ENCODE data around the gene KRT73. TPM values are rescaled to one million over a fixed set of nuclear protein-coding genes. Genes with fewer than 3 reads are reported as not detected.
A peak's percentile ranks its signal among the peaks of the same experiment; 100 is the strongest.

KRT73 gene
- total RNA-seq, 1 experiment from 2014 or later: not detected

DNA sequence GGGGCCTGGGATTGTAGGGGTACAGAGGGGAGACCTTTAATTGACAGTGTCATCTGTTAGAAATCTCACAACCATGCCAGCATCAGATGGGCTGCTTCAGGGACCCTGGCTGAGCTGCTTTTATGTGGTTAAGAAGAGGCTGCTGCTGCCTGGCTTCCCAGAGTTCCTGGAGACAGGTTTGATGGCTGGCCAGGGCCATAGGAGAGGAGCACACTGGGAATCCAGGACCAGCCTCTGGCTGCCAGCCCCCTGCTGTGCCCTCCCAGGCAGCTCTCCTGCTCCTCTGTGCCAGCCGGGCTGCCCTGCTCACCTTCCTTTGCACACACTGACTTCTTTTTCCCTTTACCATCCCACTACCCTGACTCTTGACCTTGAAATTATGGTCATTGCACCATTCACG, 507 bp upstream of the KRT73 start:
- Histone ChIP-seq H3K9me3 (ENCODE audit: control insufficient read depth, low read depth, low read length) (no peaks in the 10 kb centered on the region), H3K27ac (ENCODE audit: insufficient read length, low read depth, low read length) (no peak overlapping the region), H4K20me1 (ENCODE audit: control insufficient read depth, insufficient read depth, insufficient read length) (no peaks in the 10 kb centered on the region), H2AFZ (ENCODE audit: low read length) (no peak overlapping the region), H2AK5ac (ENCODE audit: insufficient read length, low read length) (no peak overlapping the region), H2BK20ac (ENCODE audit: low read depth, low read length, poor library complexity, severe bottlenecking) (no peak overlapping the region), H2BK5ac (ENCODE audit: insufficient read length, low read length) (no peak overlapping the region), H3K14ac (ENCODE audit: insufficient read depth, low read length) (no peak overlapping the region), H4K5ac (ENCODE audit: insufficient read length, low read depth, low read length) (no peak overlapping the region), H3K79me2 (ENCODE audit: insufficient read depth, low read length) (no peaks in the 10 kb centered on the region), H3T11ph (ENCODE audit: low read length) (no peak overlapping the region), H3K4me2 (ENCODE audit: insufficient read depth, insufficient read length, low read length) (no peak overlapping the region), H3K27me3 (ENCODE audit: insufficient read depth, low read length) (no peaks in the 10 kb centered on the region), H3K4ac (ENCODE audit: low read depth, low read length) (no peak overlapping the region; the same call in 1 of the 2 replicates), H4K8ac (replicated peaks; ENCODE audit: insufficient read length, low read depth, low read length) (no peak overlapping the region), H2BK120ac (ENCODE audit: low read depth, low read length, poor library complexity, severe bottlenecking) (no peak overlapping the region), H4K91ac (ENCODE audit: insufficient read length, low read depth, low read length) (no peak overlapping the region), H3K4me1 (ENCODE audit: insufficient read depth, low read length) (no peaks in the 10 kb centered on the region), H3K79me1 (ENCODE audit: insufficient read depth, low read depth, low read length, poor library complexity, severe bottlenecking) (no peaks in the 10 kb centered on the region), H3K23ac (ENCODE audit: insufficient read length, low read depth, low read length) (no peak overlapping the region), H2BK12ac (ENCODE audit: insufficient read length, low read depth, low read length) (no peak overlapping the region), H3K18ac (ENCODE audit: insufficient read length, low read depth, low read length) (peak overlapping the region; percentile 41), H2BK15ac (ENCODE audit: low read depth, low read length) (no peak overlapping the region), H3K9ac (ENCODE audit: extremely low read depth, insufficient read length, low read length) (no peak overlapping the region), H3K23me2 (ENCODE audit: insufficient read length, low read depth, low read length, poor library complexity, severe bottlenecking) (no peaks in the 10 kb centered on the region), H3K56ac (ENCODE audit: insufficient read length, low read depth, low read length) (no peak overlapping the region)
- H3K4me1 Mint-ChIP-seq: peaks cover 10 to 14% of the 10 kb centered on the region in 2 experiments
- peak; percentile 25 for DNase-seq
- H3K36me3 Mint-ChIP-seq (ENCODE audit: insufficient read depth in 1 of 3, low read depth in 3 of 3): no peaks in the 10 kb centered on the region
- TF ChIP-seq, protein P1, sequence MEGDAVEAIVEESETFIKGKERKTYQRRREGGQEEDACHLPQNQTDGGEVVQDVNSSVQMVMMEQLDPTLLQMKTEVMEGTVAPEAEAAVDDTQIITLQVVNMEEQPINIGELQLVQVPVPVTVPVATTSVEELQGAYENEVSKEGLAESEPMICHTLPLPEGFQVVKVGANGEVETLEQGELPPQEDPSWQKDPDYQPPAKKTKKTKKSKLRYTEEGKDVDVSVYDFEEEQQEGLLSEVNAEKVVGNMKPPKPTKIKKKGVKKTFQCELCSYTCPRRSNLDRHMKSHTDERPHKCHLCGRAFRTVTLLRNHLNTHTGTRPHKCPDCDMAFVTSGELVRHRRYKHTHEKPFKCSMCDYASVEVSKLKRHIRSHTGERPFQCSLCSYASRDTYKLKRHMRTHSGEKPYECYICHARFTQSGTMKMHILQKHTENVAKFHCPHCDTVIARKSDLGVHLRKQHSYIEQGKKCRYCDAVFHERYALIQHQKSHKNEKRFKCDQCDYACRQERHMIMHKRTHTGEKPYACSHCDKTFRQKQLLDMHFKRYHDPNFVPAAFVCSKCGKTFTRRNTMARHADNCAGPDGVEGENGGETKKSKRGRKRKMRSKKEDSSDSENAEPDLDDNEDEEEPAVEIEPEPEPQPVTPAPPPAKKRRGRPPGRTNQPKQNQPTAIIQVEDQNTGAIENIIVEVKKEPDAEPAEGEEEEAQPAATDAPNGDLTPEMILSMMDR (conservative IDR thresholded peaks at IDR 0.05): no peak
- no peak overlapping the region for H3K27ac Mint-ChIP-seq
- H3K27me3 Mint-ChIP-seq (ENCODE audit: low read depth): peaks cover 14% of the 10 kb centered on the region
- no CpG with 5 or more reads among the region's 2 CpGs for WGBS (ENCODE audit: extremely low coverage, insufficient read length, low lambda C conversion rate)
- no peak overlapping the region for H3K4me3 Mint-ChIP-seq
- no peaks in the 10 kb centered on the region for H3K9me3 Mint-ChIP-seq
